ENCODE data around the gene MFSD6.

DNA sequence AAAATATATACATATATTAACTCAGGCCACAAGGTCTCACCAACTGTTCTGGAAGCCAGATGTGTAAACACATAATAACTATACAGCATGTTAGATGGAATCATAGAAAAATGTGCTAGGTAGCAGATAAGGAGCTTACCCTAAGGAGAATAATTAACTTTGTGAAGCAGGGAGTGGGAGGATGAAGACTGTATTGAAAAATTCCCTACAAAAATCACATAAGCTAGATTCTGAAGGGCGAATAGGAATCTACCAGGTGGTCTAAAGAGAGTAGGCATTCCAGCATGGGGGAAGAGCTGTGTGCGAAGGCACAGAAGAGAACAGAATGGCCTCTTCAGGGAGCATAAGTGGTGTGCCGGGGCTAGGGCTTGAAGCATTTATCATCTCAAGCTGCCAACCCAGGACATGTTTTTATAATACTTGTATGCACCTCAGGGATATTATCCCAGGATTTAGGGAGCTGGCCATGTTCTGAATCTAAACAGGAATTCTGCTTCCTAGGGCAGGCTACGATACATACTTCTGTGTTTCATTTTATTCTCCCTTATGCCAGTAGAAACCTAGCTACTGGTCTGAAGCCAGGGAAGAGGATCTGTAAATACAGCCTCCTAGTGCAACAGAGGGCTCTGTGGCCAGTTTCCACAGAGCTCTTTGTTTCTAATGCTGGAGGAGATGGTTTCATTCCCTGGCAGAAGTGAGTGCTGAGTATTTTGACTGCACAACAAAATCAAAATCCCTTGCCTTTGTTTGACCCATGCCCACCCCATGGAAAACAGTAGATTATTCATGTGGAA is 69.7 kb downstream of the MFSD6 start:
- TF ChIP-seq, protein P1, sequence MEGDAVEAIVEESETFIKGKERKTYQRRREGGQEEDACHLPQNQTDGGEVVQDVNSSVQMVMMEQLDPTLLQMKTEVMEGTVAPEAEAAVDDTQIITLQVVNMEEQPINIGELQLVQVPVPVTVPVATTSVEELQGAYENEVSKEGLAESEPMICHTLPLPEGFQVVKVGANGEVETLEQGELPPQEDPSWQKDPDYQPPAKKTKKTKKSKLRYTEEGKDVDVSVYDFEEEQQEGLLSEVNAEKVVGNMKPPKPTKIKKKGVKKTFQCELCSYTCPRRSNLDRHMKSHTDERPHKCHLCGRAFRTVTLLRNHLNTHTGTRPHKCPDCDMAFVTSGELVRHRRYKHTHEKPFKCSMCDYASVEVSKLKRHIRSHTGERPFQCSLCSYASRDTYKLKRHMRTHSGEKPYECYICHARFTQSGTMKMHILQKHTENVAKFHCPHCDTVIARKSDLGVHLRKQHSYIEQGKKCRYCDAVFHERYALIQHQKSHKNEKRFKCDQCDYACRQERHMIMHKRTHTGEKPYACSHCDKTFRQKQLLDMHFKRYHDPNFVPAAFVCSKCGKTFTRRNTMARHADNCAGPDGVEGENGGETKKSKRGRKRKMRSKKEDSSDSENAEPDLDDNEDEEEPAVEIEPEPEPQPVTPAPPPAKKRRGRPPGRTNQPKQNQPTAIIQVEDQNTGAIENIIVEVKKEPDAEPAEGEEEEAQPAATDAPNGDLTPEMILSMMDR (IDR thresholded peaks at IDR 0.05 in 8 of 11, conservative IDR thresholded peaks at IDR 0.05 in 3 of 11) = no peak
- TF ChIP-seq POLR2A (IDR thresholded peaks at IDR 0.05) (no peak), POLR2AphosphoS5 (IDR thresholded peaks at IDR 0.05) (no peak)
